Right hindlimb (tissue), 1 donor: ENCODE data around the gene GPR37L1.

ENCODE experiments used
- DNase-seq: peaks from one replicate; pipeline ENCODE4 v3.0.0-alpha.2; 2018

Gene GPR37L1, protein sequence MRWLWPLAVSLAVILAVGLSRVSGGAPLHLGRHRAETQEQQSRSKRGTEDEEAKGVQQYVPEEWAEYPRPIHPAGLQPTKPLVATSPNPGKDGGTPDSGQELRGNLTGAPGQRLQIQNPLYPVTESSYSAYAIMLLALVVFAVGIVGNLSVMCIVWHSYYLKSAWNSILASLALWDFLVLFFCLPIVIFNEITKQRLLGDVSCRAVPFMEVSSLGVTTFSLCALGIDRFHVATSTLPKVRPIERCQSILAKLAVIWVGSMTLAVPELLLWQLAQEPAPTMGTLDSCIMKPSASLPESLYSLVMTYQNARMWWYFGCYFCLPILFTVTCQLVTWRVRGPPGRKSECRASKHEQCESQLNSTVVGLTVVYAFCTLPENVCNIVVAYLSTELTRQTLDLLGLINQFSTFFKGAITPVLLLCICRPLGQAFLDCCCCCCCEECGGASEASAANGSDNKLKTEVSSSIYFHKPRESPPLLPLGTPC

DNA sequence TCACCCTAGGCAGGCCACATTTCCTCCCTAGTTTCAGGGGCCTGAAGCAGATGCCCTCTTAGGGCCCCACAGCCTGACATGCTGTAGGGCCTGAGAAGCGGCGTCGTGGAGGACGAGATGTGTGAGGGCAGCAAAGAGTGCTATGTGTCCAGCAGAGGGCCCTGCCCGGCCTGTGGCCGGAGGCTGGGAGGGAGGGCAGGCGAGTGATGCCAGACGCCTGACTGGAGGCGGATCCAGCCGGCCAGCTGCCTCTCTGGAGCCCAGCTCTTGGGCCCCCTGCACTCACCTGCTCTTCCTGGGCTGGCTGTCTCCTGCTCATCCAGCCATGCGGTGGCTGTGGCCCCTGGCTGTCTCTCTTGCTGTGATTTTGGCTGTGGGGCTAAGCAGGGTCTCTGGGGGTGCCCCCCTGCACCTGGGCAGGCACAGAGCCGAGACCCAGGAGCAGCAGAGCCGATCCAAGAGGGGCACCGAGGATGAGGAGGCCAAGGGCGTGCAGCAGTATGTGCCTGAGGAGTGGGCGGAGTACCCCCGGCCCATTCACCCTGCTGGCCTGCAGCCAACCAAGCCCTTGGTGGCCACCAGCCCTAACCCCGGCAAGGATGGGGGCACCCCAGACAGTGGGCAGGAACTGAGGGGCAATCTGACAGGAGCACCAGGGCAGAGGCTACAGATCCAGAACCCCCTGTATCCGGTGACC is at the start of gene GPR37L1:
GPR37L1 (plus strand) TSS at position 279 of the 697 bp plus-strand sequence; CDS start at position 326, 47 bp downstream.
- no peak for DNase-seq

DNA sequence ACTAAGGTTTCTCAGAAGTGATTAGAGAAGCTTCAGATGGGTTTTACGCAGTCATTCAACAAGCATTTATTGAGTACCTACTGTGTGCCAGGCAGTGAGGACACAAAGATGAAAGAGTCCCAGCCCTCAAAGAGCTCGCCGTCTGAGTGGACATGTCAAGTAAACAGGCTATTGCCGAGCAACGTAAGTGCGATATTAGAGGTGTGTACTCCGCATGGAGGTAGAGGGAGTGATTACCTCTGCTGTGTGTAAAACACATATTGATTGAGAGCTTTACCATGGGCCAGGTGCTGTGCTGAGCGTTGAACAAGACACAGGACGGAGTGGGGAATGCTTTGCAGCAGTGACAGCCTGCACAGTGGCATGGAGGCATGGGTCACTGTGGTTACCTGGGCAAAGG is 49.5 kb upstream of the GPR37L1 start:
- no peak for DNase-seq

DNA sequence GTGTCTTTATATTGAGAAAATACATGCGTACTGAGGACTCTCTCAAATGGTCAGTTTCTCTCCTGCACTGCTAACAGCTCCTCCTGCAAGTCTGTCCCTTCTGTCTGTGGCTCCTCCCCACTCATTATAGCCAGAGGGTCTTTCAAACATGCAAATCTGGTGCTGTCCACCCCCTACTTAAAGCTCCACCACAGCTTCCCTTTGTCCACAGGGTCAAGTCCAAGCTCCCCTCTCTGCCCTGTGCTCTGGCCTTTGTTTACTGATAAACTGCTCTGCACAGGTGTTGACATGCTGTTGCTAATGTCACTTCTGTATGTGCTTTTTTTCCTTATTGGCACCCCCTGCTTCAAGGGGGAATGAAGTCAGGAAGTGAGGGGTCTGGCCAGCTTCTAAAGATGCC is 47.7 kb upstream of the GPR37L1 start:
- no peak for DNase-seq

DNA sequence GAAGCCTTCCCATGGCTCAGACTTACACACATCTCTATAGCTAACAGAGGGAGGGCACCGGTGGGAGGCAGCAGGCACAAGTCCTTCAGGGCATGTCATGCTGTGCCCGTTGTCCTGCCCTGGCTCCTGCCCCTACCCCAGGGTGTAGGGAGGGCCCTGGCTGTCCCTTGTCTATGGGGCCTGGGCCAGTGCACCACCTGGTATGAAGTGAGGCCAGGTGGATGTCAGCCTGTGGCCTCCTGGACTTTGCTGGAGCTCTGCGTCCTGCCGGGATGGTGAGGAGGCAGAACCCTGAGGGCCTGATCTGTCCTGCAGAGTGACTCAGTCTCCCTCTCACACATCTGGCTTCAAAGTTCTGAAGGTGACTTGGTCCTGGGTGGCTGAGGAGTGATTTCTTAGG is 47.3 kb upstream of the GPR37L1 start:
- DNase-seq: no peak

DNA sequence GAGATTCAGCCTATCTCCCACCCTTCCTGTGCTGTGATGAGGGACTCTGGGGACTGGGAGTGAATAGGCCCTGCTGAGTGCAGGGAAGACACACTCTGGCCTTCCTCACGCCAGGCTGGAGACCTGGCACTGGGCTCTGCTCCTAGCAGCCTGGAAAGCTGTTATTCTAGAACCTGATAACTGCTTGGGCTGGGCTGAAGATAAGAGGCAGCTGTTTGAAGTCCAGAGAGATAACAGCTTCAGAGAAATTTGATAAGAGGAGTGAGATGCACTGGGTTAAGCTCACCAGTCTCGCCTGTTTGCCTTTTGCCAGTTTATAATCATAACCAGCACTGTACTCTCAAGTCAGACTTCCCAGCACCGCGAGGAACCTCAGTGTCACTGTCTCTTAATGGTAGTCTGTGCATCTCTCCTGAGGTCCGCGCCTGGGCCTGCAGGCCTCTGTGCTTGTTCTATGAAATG is 46.6 kb upstream of the GPR37L1 start:
- no peak for DNase-seq

DNA sequence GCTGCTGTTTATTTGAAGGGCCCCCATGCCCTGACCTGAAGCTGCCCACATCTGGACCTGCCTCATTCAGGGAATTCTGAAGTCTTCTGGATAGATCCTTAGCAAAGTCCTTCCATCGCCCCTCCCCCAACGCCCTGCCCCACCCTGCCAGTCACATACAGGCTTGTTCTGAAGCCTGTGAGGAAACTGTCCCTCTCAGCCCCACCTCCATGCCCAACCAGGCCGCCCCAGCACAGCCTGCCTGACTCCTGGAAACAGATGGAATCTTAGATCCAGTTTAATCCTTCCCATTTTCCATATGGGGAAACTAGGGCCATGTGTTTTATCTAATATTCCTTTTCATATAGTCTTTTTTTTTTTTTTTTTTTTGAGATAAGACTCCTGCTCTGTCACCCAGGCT is 44.5 kb upstream of the GPR37L1 start:
- DNase-seq: no peak

DNA sequence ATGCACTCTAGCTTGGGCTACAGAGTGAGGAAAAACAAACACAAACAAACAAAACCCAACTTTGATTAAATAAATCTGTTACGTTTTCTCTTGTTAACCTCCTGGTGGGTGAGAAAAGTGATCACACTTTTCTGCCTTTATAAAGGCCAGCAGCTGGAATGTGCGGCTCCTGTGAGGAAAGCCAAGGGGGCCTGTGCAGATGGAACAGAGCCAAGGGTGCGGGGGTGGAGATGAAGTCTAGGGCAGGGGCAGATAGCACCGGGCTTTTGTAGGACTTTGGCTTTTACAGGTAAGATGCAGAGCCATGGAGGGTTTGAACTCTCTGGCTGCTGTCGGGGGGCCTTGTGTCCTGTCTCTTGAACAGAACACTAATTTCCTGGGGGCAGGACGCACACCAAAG is 40.7 kb upstream of the GPR37L1 start:
- DNase-seq: no peak

DNA sequence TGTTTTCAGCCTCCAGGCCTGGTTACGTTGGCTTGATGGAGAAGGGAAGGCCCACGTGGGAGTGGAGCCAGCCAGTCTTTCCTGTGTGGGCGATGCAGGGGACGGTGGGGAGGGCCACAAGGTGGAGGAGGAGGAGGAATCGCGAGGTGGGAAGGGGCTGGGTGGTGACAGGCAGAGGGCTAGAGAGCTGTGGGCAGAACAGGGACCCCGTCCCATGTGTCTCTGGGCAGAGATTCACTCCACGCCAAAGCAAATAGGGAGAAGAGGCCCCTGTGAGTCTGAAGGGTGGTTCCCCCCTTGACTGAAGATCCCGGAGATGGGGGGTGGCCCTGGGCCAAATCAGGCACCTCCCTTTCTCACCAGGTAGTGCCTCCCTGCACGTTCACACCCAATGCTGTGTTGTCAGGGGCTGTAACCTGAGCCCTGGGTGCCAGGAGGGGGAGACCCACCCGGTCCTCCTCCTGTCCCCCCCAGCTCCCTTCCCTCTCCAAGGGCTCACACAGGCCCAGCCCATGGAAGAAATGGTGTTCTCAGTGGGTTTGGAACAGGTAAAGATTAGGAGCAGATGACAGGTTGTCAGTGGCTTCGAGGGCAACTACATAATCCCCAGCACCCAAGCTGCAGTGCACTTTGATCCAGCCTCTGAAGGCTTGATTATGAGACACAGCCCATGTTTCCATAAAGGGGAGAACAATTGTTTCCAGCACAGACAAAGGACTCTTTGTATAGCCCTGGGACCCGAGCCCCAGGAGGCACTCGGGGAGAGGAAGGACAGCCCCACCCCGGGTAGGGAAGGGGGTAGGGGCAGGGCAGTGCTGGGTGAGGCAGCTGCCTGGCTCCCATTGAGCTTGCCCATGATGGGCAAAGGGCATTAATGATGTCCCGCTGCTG is 37.7 kb upstream of the GPR37L1 start:
- no peak for DNase-seq

DNA sequence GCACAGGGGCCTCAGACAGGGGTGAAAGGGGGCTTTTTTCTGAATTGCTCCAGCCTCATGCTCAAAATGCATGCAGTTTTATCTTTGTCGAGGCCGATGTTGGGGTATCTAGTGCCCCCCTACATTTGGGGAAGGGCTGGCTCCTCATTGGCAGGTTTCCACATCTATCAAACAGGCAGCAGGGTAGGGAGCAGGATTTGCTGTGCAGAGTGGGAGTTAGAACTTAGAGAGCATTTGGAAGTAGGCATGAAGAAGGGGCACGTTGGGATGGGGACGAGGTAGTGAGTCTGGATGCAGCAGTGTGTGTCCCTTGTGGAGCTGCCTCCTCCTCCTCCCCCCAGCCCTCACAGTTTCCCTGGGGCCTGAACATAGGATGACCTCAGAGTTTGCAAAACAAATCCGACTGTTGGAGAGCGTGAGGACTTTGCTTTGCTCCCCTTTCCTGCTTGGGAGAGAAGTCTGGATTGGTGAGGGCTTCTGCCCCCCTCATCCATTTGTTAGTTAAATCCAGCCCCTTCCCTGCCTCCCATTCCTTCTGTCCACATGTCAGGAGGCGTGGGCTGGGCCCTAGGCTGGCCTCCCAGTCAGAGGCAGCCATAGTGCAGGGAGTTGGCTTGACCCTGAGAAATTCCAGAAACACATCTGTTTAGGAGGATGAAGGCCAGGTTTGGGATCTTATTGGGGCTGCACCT is 36.9 kb upstream of the GPR37L1 start:
- peak; percentile 21 for DNase-seq

DNA sequence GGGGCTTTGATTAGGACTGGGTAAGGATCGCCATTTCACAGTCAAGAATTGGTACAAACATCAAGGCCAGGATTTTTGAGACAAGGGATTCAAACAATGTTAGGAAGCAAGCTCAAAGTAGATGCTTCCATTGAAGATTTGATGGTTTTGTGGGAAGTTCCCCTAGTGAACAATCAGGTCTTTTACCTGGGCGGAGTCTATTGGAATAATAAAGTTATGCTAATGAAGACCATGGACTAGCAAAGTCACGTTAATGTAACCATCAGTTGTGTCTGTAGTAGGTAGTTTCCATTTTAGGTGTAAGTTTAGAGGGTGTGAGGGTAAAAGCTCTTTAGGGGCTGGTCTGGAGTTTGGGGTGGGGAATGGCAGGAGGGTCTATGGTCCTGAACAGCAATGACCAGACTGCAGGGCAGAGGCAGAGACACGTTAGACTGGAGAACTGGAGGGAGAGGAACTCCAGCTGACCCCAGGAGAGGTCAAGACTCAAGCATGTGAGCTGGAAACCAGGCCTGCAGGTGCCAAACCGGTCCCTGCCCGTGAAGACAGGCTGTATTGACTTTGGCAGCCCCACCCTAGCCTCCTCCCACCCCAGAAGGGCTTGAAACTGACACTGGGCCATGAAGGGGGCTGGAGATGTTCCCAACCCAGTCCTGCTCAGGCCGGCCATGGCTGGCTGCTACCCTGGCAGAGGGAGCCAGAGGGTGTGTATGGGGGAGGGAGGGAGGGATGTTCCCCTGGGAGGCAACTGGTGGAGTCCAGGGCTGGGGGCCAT is 36.0 kb upstream of the GPR37L1 start:
- no peak for DNase-seq

DNA sequence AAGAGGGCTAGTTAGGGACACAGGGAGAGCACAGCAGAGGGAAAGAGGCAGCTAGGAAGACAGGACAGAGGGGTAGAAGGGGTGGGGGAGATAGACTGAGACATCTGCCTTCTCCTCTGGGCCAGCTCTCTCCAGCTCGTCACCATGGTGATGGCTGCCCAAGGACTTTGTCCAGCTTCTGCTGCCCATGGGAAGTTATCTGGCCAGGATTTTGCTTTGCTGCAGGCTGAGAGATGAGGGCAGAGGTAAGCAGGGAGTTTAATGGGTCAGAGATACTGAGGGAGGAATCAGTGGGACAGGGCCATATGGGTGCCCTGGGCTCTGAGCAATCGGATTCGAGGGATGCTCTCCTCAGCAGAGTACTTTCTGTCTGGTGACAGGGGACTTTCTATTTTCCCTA is 34.5 kb upstream of the GPR37L1 start:
- DNase-seq: no peak

DNA sequence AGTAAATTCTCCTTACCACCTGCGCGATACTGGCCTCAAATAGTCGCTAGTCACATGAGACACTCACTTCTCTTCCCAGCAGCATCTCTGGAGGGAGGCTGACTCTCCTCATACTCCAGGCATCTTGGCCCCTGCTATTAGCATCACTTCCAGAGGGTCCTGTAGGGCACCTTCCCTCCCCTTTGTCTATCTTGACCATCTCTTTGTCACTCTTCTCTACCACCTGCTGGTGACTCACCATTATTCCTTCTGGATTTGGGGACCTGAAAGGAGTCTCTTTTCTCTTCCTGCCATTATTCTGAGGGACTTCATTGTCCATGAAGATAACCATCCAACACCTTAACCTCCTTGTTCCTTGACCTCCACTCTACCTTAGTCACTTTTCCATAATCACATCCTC is 31.7 kb upstream of the GPR37L1 start:
- no peak for DNase-seq

DNA sequence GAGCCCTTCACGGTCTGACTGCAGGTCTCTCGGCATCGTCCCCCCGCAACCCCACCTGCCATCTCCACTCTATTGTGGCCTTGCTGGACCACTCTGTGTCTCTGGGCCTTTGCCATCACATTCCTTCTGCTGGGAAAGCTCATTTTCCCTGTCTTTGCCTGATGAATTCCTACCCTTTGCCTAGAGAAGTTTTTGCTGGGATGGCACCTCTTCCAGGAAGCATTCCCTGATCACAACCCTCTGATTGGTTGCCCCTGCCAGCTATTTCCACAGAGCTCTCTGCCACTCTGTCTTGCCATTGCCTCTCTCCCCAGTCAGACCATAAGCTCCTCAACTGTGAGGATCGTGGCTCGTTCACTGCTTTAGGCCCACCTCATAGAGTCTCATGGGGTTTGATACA is 28.9 kb upstream of the GPR37L1 start:
- no peak for DNase-seq

DNA sequence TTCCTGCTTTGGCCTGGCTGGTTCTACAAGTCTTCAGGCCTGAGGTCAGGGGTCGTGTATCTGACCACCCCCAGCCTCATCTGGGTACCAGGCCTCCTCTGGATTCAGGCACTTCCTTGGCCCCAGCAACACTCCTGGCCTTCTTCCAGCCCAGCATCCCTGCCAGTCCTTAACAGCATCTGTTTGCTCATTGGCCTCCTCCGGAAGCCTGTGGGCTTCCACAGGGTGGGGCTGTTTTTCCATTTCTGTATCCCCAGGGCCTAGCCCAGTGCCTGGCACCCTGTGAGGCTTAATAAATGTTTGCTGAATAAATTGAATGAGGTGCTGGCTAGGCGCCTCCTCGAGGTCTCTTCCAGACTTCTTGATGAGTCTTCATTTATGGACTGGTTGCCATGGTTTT is 21.5 kb upstream of the GPR37L1 start:
- no peak for DNase-seq

DNA sequence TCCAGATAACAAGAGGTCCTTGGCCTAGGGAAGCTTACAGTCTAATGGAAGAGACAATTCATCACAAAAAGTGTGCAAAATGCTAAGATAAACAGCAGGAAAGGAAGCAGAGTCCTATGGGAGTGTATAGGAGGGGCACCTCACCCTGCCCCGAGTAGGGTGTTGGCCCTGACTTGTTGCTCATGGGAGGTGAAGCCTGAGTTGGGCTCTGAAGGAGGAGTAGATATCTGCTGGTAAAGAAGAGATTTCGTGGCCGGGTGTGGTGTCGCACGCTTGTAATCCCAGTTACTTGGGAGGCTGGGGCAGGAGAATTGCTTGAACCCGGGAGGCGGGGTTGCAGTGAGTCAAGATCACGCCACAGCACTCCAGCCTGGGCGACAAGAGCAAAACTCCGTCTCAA is 18.6 kb upstream of the GPR37L1 start:
- DNase-seq: no peak

DNA sequence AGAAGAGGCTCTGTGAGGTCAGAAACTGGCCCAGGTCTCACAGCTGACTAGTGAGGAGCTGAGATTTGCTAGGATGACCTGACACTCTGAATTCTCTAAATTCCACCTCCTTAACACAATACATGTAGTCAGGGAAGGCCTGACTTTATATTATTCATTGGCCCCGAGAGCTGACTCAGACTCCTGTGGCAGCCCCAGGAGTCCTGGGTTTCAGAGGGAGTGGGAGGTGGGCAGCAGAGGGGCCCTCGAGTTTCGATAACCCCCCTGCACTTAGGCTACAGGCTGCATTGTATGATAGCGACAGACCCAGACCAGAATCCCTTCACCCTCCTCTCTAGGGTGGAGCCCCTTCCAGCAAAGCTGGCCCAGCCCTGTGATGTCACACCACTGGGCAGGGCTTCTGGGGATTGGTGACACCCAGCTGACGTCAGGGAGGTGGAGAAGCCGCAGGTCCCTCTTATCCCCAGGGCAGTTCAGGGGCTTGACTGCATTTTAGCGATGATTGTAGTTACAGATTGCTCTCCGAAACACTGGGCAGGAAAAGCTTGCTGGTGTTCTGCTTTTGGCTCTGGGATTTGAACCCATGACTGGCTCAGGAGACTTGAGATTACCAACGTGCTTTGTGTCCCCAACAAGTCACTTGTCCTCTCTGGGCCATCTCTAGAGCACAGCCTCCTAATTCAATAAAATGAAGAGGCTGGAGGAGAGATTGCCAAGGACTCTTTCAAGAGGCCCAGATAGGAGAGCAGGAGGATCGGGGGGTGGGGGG is 17.0 kb upstream of the GPR37L1 start:
- peak; percentile 29 for DNase-seq

DNA sequence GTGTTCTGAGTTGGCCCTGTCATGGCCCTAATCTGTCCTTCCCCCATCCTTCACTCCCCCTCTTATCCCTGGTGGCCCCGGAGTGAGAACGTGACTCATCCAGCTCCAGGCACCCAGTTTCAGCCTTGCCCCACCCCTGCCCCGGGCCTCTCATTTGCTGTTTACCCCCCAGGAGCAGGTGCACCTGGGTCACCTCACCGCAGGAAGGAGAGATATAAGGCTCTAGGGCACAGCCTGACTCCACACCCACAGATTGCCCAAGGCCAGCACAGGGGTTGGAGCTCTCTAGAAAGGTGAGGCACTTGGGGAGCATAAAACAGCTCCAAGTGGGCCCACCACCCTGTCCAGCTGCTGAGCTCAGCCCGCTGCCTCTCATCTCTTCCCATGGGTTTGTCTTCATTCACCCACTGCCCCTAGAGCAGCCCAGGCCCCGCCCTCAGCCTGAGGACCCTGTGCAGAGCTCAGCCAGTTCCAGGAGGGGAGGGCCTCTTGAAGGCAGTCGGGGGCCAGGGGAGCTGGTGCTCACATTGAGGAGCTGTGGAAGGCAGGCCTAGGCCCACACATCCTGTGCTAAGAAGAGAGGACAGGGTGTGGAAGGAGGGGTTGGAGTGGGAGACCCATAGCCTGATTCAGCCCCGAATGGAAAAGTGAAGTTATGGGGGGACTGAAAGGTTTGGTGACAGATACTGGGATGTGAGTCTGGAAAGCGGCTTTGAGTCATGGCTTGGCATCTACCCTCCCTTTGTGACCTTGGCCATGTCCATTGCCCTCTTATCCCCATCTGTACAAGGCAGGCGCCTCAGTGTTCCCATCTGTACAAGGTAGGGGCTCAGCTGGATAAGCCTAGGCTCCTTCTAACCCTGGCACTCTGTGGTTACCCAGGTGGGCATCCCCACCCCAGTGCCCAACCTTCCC is 16.1 kb upstream of the GPR37L1 start:
- DNase-seq: no peak

DNA sequence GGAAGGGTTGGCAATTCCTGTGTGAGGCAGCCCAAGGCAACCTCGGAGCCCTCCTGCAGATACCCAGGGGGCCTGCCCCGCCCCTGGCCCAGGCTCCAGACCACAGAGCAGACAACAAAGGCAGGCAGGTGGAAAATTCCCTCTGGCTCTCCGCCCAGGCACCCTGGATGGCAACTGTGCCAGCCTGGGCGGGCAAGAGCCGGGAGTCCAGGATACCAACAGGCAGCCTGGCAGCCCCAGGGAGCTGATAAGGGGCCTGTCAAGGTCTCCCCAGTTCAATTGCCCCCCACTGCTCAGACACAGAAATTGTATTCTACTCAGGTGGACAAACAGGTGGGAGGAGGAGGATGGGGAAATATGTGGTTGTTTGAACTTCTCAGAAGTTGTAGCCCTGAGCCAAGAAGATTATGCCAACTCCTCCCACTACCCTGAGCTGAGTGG is 15.4 kb upstream of the GPR37L1 start:
- no peak for DNase-seq
